ENCODE results near the gene MCTP2.

DNA sequence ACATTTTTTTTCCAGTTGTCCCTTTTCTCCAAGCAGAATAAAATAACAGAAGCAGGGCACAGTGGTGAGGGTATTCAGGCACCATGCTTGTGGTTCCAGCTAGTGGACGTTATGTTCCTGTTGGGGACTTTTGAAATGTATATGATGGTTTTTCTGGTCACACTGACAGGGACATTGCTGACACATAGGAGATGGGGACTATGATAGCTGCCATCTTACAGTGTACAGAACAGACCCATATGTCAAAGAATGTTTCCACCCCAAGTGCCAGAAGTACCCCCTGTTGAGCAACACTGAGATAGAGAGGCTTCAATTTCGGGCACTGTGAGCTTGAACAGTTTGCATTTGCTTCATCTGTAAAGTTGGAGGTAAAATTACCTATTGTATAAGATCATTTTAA lies 38.6 kb downstream of the MCTP2 start:
- TF ChIP-seq, protein P1, sequence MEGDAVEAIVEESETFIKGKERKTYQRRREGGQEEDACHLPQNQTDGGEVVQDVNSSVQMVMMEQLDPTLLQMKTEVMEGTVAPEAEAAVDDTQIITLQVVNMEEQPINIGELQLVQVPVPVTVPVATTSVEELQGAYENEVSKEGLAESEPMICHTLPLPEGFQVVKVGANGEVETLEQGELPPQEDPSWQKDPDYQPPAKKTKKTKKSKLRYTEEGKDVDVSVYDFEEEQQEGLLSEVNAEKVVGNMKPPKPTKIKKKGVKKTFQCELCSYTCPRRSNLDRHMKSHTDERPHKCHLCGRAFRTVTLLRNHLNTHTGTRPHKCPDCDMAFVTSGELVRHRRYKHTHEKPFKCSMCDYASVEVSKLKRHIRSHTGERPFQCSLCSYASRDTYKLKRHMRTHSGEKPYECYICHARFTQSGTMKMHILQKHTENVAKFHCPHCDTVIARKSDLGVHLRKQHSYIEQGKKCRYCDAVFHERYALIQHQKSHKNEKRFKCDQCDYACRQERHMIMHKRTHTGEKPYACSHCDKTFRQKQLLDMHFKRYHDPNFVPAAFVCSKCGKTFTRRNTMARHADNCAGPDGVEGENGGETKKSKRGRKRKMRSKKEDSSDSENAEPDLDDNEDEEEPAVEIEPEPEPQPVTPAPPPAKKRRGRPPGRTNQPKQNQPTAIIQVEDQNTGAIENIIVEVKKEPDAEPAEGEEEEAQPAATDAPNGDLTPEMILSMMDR (IDR thresholded peaks at IDR 0.05 in 8 of 11, conservative IDR thresholded peaks at IDR 0.05 in 3 of 11) = no peak
- TF ChIP-seq POLR2AphosphoS5 (IDR thresholded peaks at IDR 0.05) = no peak

Data from spleen (tissue), 7 donors.